G401 (cell line): ENCODE results near the gene LAMB1. TPM values are rescaled to one million over a fixed set of nuclear protein-coding genes. Genes with fewer than 3 reads are reported as not detected.
"Not testable (repeated sequence)": the region's sequence is repeated elsewhere in the genome, so short reads cannot be mapped to it uniquely, and the experiment has no call there.

Source experiments
- DNase-seq: peaks from one replicate; pipeline ENCODE4 v3.0.0-alpha.2; 2015; ENCODE audit warnings: low spot score
- in situ Hi-C: cut with HindIII; loops from 2 replicates; pipeline ENCODE4 v1.10.0; 2016; ENCODE audit warnings: low sequenced_read_pairs, mixed read lengths
- total RNA-seq: library from RNA; depleted of rRNA; stranded (reverse); fragments of >200 nt; shearing (Covaris generic); gene quantifications from 2 replicates; pipeline ENCODE4 v1.2.3, GENCODE V29; 2014

LAMB1 gene
- total RNA-seq, 1 experiment from 2014 or later: 5.9 TPM

GRCh38 chr7:107900496-107901015, 102.4 kb downstream of the LAMB1 start:
- DNase-seq: no peak
- in situ Hi-C loops: no loop called here

GRCh38 chr7:107898997-107899594, 103.9 kb downstream of the LAMB1 start:
- in situ Hi-C loops: no loop called here

DNA sequence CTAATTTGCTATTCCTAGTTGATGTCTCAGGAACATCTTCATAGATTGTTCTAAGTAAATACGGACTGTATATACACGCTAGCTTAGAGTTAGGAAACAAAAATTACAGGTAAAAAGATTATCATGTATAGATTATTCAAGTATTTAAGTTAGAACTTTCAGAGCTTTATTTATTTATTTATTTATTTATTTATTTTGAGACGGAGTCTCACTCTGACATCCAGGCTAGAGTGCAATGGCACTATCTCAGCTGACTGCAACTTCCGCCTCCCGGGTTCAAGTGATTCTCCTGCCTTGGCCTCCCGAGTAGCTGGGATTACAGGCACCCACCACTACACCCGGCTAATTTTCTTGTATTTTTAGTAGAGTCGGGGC, 110.6 kb downstream of the LAMB1 start:
- DNase-seq, in situ Hi-C loops: not testable (repeated sequence)

More at GRCh38 chr7:107898997-107899594, 103.9 kb downstream of the LAMB1 start:
- no peak for DNase-seq

GRCh38 chr7:107891636-107892366, 111.2 kb downstream of the LAMB1 start:
- in situ Hi-C loops: no loop called here
- DNase-seq: no peak

DNA sequence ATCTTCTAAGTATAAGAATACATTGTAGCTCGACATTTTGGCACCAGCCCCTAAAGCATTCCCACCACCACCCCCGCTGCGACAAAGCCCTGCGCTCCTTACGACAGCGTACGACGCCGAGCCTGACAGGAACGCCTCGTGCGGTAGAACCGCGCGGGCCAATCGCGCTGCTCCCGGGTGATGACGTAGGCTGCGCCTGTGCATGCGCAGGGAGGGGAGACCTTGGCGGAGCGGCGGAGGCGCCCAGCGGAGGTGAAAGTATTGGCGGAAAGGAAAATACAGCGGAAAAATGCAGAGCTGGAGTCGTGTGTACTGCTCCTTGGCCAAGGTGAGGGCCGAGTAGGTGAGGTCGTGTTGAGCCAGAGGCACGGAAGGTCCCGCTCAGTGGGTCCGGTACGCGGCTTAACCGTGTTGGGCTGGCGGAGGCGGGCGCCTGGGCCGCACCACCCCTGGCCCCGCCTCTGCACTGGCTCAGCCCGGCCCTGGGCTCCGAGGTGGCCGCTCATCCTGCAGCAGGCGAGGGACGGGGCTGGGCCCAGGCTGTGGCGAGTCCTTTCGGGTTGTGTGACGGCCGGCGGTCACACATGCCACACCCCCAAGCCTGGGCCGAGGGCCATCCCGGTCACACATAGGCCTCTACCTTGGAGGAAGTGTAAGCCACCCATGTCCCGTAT, 111.9 kb downstream of the LAMB1 start, which contains the start of gene DLD:
Gene DLD, plus strand, starts transcription at position 222 of the 674 bp plus-strand sequence. Its CDS starts 68 bp downstream, at position 290.
- in situ Hi-C loops: no loop called here
- peak; percentile 95 for DNase-seq

- in situ Hi-C loops: no loop called here
- no peak for DNase-seq
Measured at GRCh38 chr7:107890493-107890961, 112.4 kb downstream of the LAMB1 start.

DNA sequence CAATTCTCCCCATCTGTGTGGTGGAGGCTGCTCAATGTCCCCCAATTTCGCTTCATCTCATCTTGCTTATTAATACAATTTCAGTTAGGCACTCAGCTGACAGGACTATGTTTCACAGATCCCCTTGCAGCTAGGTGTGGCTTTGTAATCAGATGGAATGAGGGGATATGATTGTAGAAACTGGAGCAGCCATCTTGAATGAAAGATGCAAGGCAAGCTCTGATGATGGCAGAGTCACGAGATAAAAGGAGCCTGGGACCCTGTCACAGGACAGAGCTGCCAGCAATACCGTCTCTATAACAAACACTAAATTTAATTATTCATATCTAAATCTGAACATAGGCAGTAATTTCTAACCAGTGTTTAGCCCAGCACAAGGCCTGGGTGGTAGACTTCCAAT, 113.0 kb downstream of the LAMB1 start:
- in situ Hi-C loops: no loop called here
- no peak for DNase-seq

DNA sequence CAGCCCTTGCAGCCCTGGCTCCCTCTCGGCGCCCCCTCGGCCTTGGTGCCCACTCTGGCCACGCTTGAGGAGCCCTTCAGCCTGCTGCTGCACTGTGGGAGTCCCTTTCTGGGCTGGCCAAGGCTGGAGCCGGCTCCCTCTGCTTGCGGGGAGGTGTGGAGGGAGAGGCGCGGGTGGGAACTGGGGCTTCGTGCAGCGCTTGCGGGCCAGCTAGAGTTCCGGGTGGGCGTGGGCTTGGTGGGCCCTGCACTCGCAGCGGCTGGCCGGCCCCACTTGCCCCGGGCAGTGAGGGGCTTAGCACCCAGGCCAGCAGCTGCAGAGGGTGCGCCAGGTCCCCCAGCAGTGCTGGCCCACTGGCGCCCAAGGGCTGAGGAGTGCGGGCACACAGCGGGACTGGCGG, 115.1 kb downstream of the LAMB1 start:
- in situ Hi-C loops, DNase-seq: not testable (repeated sequence)

GRCh38 chr7:107884066-107884818, 118.7 kb downstream of the LAMB1 start:
- DNase-seq: no peak

GRCh38 chr7:107882766-107883165, 120.2 kb downstream of the LAMB1 start:
- no peak for DNase-seq
- in situ Hi-C loops: no loop called here

More at GRCh38 chr7:107884066-107884818, 118.7 kb downstream of the LAMB1 start:
- in situ Hi-C loops: no loop called here

GRCh38 chr7:107879400-107880035, 123.4 kb downstream of the LAMB1 start:
- DNase-seq: peak; percentile 62
- in situ Hi-C loops: no loop called here

- in situ Hi-C loops: no loop called here
- DNase-seq: no peak
Measured at GRCh38 chr7:107878636-107879035, 124.3 kb downstream of the LAMB1 start.

GRCh38 chr7:107877731-107878382, 125.1 kb downstream of the LAMB1 start:
- DNase-seq: no peak
- in situ Hi-C loops: no loop called here

GRCh38 chr7:107876916-107877315, 126.0 kb downstream of the LAMB1 start:
- in situ Hi-C loops: no loop called here
- DNase-seq: no peak

DNA sequence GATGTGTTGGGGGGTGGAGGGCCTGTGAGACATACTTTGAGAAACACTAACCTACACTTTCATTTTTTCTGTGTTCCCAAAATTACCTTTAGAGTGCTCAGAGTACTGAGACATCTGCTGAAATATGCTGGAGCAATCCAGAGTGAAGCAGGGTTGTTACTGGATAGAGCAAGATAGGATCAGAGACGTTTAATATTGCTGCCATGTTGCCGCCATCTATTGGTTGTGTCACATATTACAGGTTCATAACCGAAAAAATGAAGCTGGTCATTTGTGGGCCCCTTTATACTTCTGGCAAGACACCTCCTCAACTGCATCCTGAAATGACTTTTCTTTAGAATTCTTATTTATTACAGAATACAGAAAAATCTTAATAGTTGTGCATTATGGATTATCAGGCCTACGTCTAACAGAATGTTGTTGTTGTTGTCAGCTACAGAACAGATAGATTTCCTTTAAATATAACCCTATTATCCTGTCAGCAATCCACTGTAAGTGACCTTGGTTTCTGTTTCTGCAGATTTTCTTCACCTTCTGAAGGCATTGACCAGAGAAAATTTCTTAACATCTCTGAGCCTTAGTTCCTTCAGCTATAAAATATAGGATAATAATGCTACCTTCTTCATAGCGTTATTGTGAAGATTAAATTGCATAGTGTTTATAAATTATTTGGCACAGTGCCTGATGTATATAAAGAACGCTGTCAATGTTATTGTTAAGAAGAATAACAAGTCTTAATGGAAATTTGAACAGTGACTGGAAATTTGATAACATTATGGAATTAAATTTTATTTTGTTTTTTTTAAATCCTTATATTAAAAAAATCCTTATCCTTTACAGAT, 128.1 kb downstream of the LAMB1 start:
- DNase-seq: peak; percentile 73
- in situ Hi-C loops: no loop called here

DNA sequence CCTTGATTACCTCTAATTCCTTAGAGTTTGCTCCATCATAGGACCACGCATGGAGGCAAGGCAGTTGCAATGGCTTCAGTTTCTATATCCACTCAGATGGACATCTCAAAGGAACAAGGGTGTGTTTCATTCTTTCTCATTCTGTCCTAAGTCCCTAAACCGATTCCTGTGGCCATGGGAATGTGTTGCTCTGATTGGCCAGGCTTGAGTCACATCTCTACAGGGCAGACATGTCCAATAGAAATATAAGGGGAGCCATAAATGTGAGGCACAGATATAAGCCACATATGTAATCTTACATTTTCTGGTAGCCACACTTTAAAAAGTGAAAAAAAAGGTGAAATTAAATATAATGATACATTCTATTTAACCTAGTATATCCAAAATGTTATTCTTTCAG, 128.8 kb downstream of the LAMB1 start:
- in situ Hi-C loops: no loop called here
- DNase-seq: no peak
